Hepatocyte (in vitro differentiated cells): Measurements from ENCODE around the gene WDR12. TPM values are rescaled to one million over a fixed set of nuclear protein-coding genes. Genes with fewer than 3 reads are reported as not detected.

Experiments
- DNase-seq: peaks from one replicate; pipeline ENCODE4 v3.0.0-alpha.2; 2016; ENCODE audit warnings: low spot score
- H2AFZ ChIP-seq: fragments of 200-600 bp; sonication (generic); 2 replicates; pipeline ENCODE4 v1.6.0; 2016; ENCODE audit warnings: antibody characterized with exemption, mild to moderate bottlenecking
- H3K27ac ChIP-seq: fragments of 200-600 bp; sonication (generic); 2 replicates; pipeline ENCODE4 v1.5.1; 2016; ENCODE audit warnings: mild to moderate bottlenecking
- H3K27me3 ChIP-seq: fragments of 200-600 bp; sonication (generic); 2 replicates; pipeline ENCODE4 v1.6.1; 2016
- H3K36me3 ChIP-seq: fragments of 200-600 bp; sonication (generic); replicated peaks from 2 replicates; pipeline ENCODE4 v1.5.1; 2016; ENCODE audit warnings: low read depth; ENCODE audit not compliant: insufficient read depth
- H3K4me1 ChIP-seq: fragments of 200-600 bp; sonication (generic); 2 replicates; pipeline ENCODE4 v1.5.1; 2016; ENCODE audit warnings: mild to moderate bottlenecking, moderate library complexity; ENCODE audit not compliant: insufficient read depth
- H3K4me2 ChIP-seq: fragments of 200-600 bp; sonication (generic); 2 replicates; pipeline ENCODE4 v1.6.0; 2016
- H3K4me3 ChIP-seq: fragments of 200-600 bp; sonication (generic); 2 replicates; pipeline ENCODE4 v1.5.1; 2016; ENCODE audit warnings: mild to moderate bottlenecking
- H3K79me2 ChIP-seq: fragments of 200-600 bp; sonication (generic); 2 replicates; pipeline ENCODE4 v1.6.0; 2017; ENCODE audit warnings: mild to moderate bottlenecking
- H3K9me2 ChIP-seq: fragments of 200-600 bp; sonication (generic); replicated peaks from 2 replicates; pipeline ENCODE4 v1.6.0; 2017; ENCODE audit warnings: mild to moderate bottlenecking; ENCODE audit not compliant: insufficient read depth
- H3K9me3 ChIP-seq: fragments of 200-600 bp; sonication (generic); 2 replicates; pipeline ENCODE4 v1.5.1; 2016; ENCODE audit warnings: low read depth, mild to moderate bottlenecking
- H4K20me1 ChIP-seq: fragments of 200-600 bp; sonication (generic); 2 replicates; pipeline ENCODE4 v1.6.0; 2016; ENCODE audit warnings: mild to moderate bottlenecking; ENCODE audit not compliant: insufficient read depth, poor library complexity, severe bottlenecking
- CTCF ChIP-seq: fragments of 200-600 bp; sonication (generic); IDR thresholded peaks from 2 replicates; pipeline ENCODE4 v1.5.1; 2016; ENCODE audit warnings: antibody characterized with exemption, mild to moderate bottlenecking; ENCODE audit not compliant: poor library complexity
- EZH2 ChIP-seq: fragments of 200-600 bp; sonication (generic); IDR thresholded peaks from 2 replicates; pipeline ENCODE4 v1.6.1; 2016; ENCODE audit warnings: antibody characterized with exemption, mild to moderate bottlenecking, borderline replicate concordance
- EZH2phosphoT487 ChIP-seq: fragments of 200-600 bp; sonication (generic); IDR thresholded peaks from one replicate; pipeline ENCODE4 v1.6.1; 2018; ENCODE audit warnings: antibody characterized with exemption, mild to moderate bottlenecking, low read depth, moderate library complexity; ENCODE audit not compliant: unreplicated experiment, severe bottlenecking
- WGBS: methylation state at CpG from one replicate; pipeline ENCODE4 v1.1.6; 2016; ENCODE audit warnings: low lambda C conversion rate; ENCODE audit errors: missing lambda C conversion rate; 5-methylcytosine and 5-hydroxymethylcytosine counted together
- polyA plus RNA-seq: library from polyadenylated mRNA; unstranded; fragments of >200 nt; fragmentation: Nextera tagmentation; extraction: Ambion mirVana; gene quantifications from 2 replicates; pipeline ENCODE4 v1.2.1, GENCODE V29; 2016
- total RNA-seq: library from RNA; depleted of rRNA; stranded (reverse); fragments of >200 nt; gene quantifications from 2 replicates; pipeline ENCODE4 v1.2.3, GENCODE V29; 2014

WDR12 gene
- total and polyA plus RNA-seq, 2 experiments from 2014 or later, result 29.4 to 52.0 TPM

- Histone ChIP-seq H3K4me3 (no peak overlapping the region), H3K36me3 (no peaks in the 10 kb centered on the region), H3K9me2 (no peaks in the 10 kb centered on the region), H3K4me2 (no peak overlapping the region), H4K20me1 (no peaks in the 10 kb centered on the region), H3K27me3 (no peaks in the 10 kb centered on the region), H3K79me2 (no peaks in the 10 kb centered on the region), H3K27ac (no peak overlapping the region), H3K9me3 (no peaks in the 10 kb centered on the region), H3K4me1 (no peaks in the 10 kb centered on the region), H2AFZ (no peak overlapping the region)
- no peak for DNase-seq
- 96% methylated on average over 2 of the region's 2 CpGs for WGBS
- no peak for TF ChIP-seq CTCF
- TF ChIP-seq EZH2phosphoT487, result no peak
- TF ChIP-seq EZH2, result no peak
Measured at GRCh38 chr2:202877699-202878098, 33.8 kb downstream of the WDR12 start.

GRCh38 chr2:202871300-202872141 is 40.0 kb downstream of the WDR12 start, which contains the start of gene ICA1L:
TSS of gene ICA1L (minus strand) at chr2:202871766. CDS start at chr2:202829009, 42,757 bp downstream.
- peak within 1 kb of the TSS; percentile 89 for H3K4me3 ChIP-seq
- peak within 1 kb of the TSS; percentile 89 for H2AFZ ChIP-seq
- no peaks in the 10 kb centered on the region for H3K27me3 ChIP-seq
- no peaks in the 10 kb centered on the region for H4K20me1 ChIP-seq
- no peak for TF ChIP-seq EZH2phosphoT487
- no peak for TF ChIP-seq EZH2
- TF ChIP-seq CTCF, result no peak
- H3K9me2 ChIP-seq, result no peaks in the 10 kb centered on the region
- DNase-seq, result peak; percentile 84
- under 1% methylated on average over 70 of the region's 93 CpGs for WGBS
- no peaks in the 10 kb centered on the region for H3K9me3 ChIP-seq
- no peaks in the 10 kb centered on the region for H3K36me3 ChIP-seq
- peak within 1 kb of the TSS; percentile 94 for H3K27ac ChIP-seq
- no peaks in the 10 kb centered on the region for H3K4me1 ChIP-seq
- H3K79me2 ChIP-seq, result peaks cover 6% of the 10 kb centered on the region
- H3K4me2 ChIP-seq, result peak within 1 kb of the TSS; percentile 95

GRCh38 chr2:202870431-202871299 is 40.8 kb downstream of the WDR12 start:
- peak; percentile 87 for DNase-seq
- Histone ChIP-seq H2AFZ (peak overlapping the region; percentile 89), H3K79me2 (peaks cover 6% of the 10 kb centered on the region), H3K4me1 (no peaks in the 10 kb centered on the region), H4K20me1 (no peaks in the 10 kb centered on the region), H3K9me3 (no peaks in the 10 kb centered on the region), H3K4me2 (peak overlapping the region; percentile 95), H3K27me3 (no peaks in the 10 kb centered on the region), H3K36me3 (no peaks in the 10 kb centered on the region), H3K9me2 (no peaks in the 10 kb centered on the region), H3K27ac (peak overlapping the region; percentile 94), H3K4me3 (peak overlapping the region; percentile 89)
- TF ChIP-seq EZH2 (no peak), CTCF (peak; percentile 59)
- WGBS, result 8% methylated on average over 37 of the region's 37 CpGs
